ENCODE results near the gene IMPDH1. TPM values are rescaled to one million over a fixed set of nuclear protein-coding genes. Genes with fewer than 3 reads are reported as not detected.

Gene IMPDH1
- total and polyA plus RNA-seq, 4 donors: 28.5 to 64.5 (median 38.0) TPM

DNA sequence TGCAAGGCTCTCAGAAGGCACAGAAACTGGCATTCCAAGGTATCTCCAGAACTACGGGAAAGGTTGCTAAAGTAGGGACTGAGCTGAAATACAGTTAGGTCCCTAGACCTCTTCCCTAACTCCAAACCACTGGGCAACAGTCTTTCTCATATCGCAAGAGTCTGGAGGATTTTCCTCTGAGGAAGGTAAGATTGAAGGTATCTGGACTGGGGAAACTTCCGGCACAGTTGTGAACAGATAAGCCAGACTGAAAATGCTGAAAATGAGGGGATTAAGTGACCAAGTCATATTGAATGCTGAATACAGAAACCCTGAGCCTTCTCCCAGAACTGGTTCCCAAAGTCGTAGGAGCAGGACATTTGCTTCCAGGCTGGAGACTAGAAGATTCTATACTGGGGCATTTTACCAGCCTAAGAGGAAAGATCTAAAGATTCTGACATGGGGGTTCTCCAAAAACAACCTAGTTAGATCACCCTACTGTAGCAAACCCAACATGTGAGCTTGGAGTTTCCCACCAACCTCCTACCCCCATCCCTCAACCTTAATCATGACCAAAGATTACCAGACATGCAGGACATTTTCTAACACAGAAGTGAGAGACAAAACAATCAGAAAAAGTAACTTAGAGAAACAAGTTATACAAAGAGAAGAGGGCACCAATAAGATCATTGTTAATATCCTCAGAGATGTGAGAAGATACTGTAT, 45.5 kb downstream of the IMPDH1 start:
- H3K36me3 ChIP-seq (ENCODE audit: control insufficient read depth, insufficient read depth, low read length): peaks cover 3% of the 10 kb centered on the region
- H3K4me3 ChIP-seq (ENCODE audit: low read depth, low read length): no peak overlapping the region
- no peak overlapping the region for H3K27ac ChIP-seq (ENCODE audit: low read depth, low read length)
- WGBS (ENCODE audit: insufficient coverage): 76% methylated on average over 3 of the region's 4 CpGs
- peaks cover 28% of the 10 kb centered on the region for H3K4me1 ChIP-seq (ENCODE audit: control insufficient read depth, insufficient read depth, low read length)
- no peak for DNase-seq (ENCODE audit: low read depth in 4 of 6, low spot score in 6 of 6)
- H3K27me3 ChIP-seq (ENCODE audit: control insufficient read depth, insufficient read depth, low read length): peaks cover 44% of the 10 kb centered on the region
- H3K9me3 ChIP-seq (ENCODE audit: control insufficient read depth, insufficient read depth, low read length): no peaks in the 10 kb centered on the region

DNA sequence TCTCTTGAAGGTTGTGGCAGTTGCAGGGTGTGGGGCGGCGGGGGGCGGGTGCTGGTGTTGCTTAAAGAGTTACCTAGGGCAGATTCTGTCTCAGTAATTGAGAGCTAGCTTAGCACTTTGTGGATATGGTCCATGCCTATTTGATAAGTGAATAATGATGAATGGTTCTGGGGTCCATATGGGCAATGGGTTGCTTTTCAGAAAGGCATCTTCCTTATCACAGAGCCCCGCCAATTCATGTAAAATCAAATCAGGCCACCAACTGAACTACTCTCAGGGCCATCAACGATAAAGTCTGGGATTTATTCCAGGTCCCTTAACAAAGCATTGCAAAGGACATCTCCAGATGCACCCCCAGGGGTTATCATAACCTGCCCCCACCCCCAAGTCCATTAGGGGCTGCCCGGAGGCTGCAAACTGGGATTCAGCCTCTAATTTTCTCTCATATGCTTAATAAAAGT, 46.5 kb downstream of the IMPDH1 start:
- H3K36me3 ChIP-seq (ENCODE audit: control insufficient read depth, insufficient read depth, low read length): peaks cover 7% of the 10 kb centered on the region
- no peaks in the 10 kb centered on the region for H3K9me3 ChIP-seq (ENCODE audit: control insufficient read depth, insufficient read depth, low read length)
- H3K27ac ChIP-seq (ENCODE audit: low read depth, low read length): no peak overlapping the region
- H3K4me1 ChIP-seq (ENCODE audit: control insufficient read depth, insufficient read depth, low read length): peaks cover 32% of the 10 kb centered on the region
- 71% methylated on average over 2 of the region's 6 CpGs for WGBS (ENCODE audit: insufficient coverage)
- H3K27me3 ChIP-seq (ENCODE audit: control insufficient read depth, insufficient read depth, low read length): peaks cover 44% of the 10 kb centered on the region
- no peak overlapping the region for H3K4me3 ChIP-seq (ENCODE audit: low read depth, low read length)
- DNase-seq (ENCODE audit: low read depth in 4 of 6, low spot score in 6 of 6): no peak

DNA sequence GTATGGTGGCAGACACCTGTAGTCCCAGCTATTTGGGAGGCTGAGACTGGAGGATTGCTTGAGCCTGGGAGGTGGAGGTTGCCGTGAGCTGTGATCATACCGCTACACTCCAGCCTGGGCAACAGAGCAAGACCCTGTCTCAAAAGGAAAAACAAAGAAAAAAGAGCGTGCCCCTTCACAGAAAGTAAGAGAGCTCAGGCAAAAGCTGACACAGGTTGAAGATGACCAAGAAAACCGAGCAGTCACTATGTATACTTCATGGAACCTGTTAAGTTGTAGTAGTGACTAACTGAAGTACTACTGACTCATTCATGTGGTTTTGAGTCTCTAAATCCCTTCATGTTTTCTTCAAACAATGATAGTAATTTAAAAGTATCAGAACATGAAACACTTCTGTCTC, 47.1 kb downstream of the IMPDH1 start:
- 79% methylated on average over 3 of the region's 4 CpGs for WGBS (ENCODE audit: insufficient coverage)
- peaks cover 7% of the 10 kb centered on the region for H3K36me3 ChIP-seq (ENCODE audit: control insufficient read depth, insufficient read depth, low read length)
- H3K27me3 ChIP-seq (ENCODE audit: control insufficient read depth, insufficient read depth, low read length): peaks cover 44% of the 10 kb centered on the region
- no peak overlapping the region for H3K4me3 ChIP-seq (ENCODE audit: low read depth, low read length)
- H3K27ac ChIP-seq (ENCODE audit: low read depth, low read length): no peak overlapping the region
- H3K4me1 ChIP-seq (ENCODE audit: control insufficient read depth, insufficient read depth, low read length): peaks cover 33% of the 10 kb centered on the region
- no peak for DNase-seq (ENCODE audit: low read depth in 4 of 6, low spot score in 6 of 6)
- no peaks in the 10 kb centered on the region for H3K9me3 ChIP-seq (ENCODE audit: control insufficient read depth, insufficient read depth, low read length)

DNA sequence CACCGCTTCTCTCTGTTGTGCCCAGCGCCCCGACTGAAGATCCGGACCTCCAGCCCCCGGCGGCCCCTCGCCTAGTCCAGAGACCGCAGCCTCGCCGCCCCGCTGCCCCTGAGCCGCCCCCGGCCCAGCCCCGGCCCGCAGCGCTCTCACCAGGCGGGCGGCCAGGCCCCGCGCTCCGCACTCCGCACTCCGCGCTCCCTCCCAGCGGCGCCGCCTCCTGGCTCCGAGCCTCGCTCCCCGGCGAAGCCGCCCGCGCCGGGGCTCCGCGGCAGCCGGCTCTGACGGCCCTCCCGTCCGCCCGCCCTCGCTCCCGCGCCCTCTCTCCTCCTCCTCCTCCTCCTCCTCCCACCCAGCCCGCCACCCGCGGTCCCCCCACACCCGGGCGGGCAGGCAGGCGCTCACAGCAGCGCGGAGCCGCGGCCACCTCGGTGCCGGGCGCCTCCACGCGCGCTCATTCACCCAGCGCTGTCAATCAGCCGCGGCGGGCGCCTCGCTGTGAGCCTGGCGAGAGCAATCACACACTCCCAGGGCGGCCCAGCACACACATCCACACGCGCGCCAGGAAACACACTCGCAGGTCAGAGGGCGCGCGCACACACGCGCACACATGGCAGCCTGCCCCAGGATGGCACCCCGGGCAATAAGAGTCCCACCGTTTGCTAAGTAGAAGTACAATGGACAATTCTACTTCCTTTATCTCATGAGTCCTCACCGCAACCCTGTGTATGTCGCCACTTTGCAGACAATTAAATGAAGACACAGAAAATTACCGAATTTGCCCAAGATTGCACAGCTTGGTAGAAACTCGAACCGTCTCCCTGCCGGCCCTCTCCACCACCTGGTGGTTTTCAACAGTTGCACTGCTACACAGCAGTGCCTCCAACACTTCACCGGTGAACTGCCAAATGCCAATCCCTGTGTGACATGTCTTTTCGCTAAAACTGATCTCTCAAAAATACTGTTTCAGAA, 48.1 kb downstream of the IMPDH1 start, which contains the start of gene PRRT4:
Gene PRRT4 (minus strand): TSS at position 280 of the 969 bp plus-strand sequence.
- peak within 1 kb of the TSS; percentile 37 for H3K4me3 ChIP-seq (ENCODE audit: low read depth, low read length)
- H3K4me1 ChIP-seq (ENCODE audit: control insufficient read depth, insufficient read depth, low read length): peaks cover 39% of the 10 kb centered on the region
- WGBS (ENCODE audit: insufficient coverage): under 1% methylated on average over 87 of the region's 88 CpGs
- H3K36me3 ChIP-seq (ENCODE audit: control insufficient read depth, insufficient read depth, low read length): peaks cover 15% of the 10 kb centered on the region
- H3K27ac ChIP-seq (ENCODE audit: low read depth, low read length): no peak within 1 kb of the TSS
- DNase-seq (ENCODE audit: low read depth in 4 of 6, low spot score in 6 of 6): peak in 2 of 6 donors; percentile 80 to 84
- peaks cover 41% of the 10 kb centered on the region for H3K27me3 ChIP-seq (ENCODE audit: control insufficient read depth, insufficient read depth, low read length)
- no peaks in the 10 kb centered on the region for H3K9me3 ChIP-seq (ENCODE audit: control insufficient read depth, insufficient read depth, low read length)

DNA sequence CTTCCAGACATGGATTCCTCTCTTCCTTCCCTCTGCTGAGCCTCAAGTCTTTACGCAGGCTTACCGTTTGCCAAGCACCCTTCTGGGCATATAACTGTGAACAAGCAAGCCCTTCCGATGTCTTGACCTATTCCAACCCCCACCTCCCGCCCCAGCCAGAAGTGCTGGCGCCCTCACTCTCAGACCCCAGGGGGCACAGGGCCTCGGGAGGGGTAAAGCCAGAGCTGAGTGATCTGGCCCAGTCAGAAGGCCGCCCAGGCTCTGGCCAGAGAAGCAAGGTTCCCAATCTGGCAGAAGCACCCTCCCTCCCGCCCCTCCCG, 49.5 kb downstream of the IMPDH1 start:
- peak in 2 of 6 donors; percentile 27 to 28 for DNase-seq (ENCODE audit: low read depth in 4 of 6, low spot score in 6 of 6)

DNA sequence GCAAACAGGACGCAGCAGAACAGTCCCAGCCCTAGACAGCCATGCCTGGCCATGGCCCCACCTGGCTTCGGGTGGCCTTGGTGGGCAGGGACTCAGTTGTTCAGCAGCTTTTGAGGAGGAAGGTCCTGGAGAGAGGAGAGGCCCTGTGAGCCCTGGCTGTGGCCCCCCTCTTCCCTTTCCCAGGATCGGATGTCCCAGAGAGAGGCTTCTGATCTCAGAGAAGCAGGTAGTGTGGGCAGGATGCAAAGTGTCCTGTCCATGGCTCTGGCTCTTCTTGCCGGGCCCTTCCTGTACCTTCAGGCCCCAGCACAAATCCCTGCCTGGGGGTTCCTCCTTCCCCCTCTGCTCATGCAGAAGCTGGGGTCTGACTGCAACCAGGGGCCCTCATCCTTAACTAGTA, 49.8 kb downstream of the IMPDH1 start:
- no peak overlapping the region for H3K27ac ChIP-seq (ENCODE audit: low read depth, low read length)
- H3K4me3 ChIP-seq (ENCODE audit: low read depth, low read length): no peak overlapping the region
- peaks cover 30% of the 10 kb centered on the region for H3K27me3 ChIP-seq (ENCODE audit: control insufficient read depth, insufficient read depth, low read length)
- peaks cover 15% of the 10 kb centered on the region for H3K36me3 ChIP-seq (ENCODE audit: control insufficient read depth, insufficient read depth, low read length)
- no peak for DNase-seq (ENCODE audit: low read depth in 4 of 6, low spot score in 6 of 6)
- 89% methylated on average over 3 of the region's 4 CpGs for WGBS (ENCODE audit: insufficient coverage)
- no peaks in the 10 kb centered on the region for H3K9me3 ChIP-seq (ENCODE audit: control insufficient read depth, insufficient read depth, low read length)
- H3K4me1 ChIP-seq (ENCODE audit: control insufficient read depth, insufficient read depth, low read length): peaks cover 39% of the 10 kb centered on the region

More for the DNA sequence above, 49.5 kb downstream of the IMPDH1 start:
- no peak overlapping the region for H3K27ac ChIP-seq (ENCODE audit: low read depth, low read length)
- 21% methylated on average over 6 of the region's 9 CpGs for WGBS (ENCODE audit: insufficient coverage)
- H3K4me3 ChIP-seq (ENCODE audit: low read depth, low read length): peak overlapping the region; percentile 22
- no peaks in the 10 kb centered on the region for H3K9me3 ChIP-seq (ENCODE audit: control insufficient read depth, insufficient read depth, low read length)
- peaks cover 33% of the 10 kb centered on the region for H3K27me3 ChIP-seq (ENCODE audit: control insufficient read depth, insufficient read depth, low read length)
- peaks cover 15% of the 10 kb centered on the region for H3K36me3 ChIP-seq (ENCODE audit: control insufficient read depth, insufficient read depth, low read length)
- peaks cover 39% of the 10 kb centered on the region for H3K4me1 ChIP-seq (ENCODE audit: control insufficient read depth, insufficient read depth, low read length)

DNA sequence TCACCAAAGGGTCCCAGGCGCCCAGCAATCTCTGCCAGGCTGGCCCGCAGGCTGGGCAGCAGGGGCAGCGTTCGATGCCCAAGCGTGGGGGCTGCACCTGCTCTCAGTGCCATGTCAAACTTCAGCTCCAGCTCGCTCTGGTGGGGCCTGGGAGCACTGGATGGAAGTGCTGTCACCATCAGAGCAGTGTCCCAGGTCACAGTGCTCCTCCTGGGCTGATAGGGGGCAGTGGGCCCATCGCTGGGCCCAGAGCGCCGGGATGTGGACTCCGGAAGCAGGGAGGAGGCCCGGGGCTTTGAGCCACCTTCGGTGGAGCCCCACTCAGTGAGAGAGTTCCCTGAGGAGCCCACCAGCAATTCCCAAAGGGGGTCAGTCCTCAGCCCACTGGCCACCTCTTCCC, 50.4 kb downstream of the IMPDH1 start:
- Histone ChIP-seq H3K36me3 (ENCODE audit: control insufficient read depth, insufficient read depth, low read length) (peaks cover 15% of the 10 kb centered on the region), H3K27me3 (ENCODE audit: control insufficient read depth, insufficient read depth, low read length) (peaks cover 27% of the 10 kb centered on the region), H3K27ac (ENCODE audit: low read depth, low read length) (no peak overlapping the region), H3K4me1 (ENCODE audit: control insufficient read depth, insufficient read depth, low read length) (peaks cover 39% of the 10 kb centered on the region), H3K4me3 (ENCODE audit: low read depth, low read length) (no peak overlapping the region), H3K9me3 (ENCODE audit: control insufficient read depth, insufficient read depth, low read length) (no peaks in the 10 kb centered on the region)
- no peak for DNase-seq (ENCODE audit: low read depth in 4 of 6, low spot score in 6 of 6)
- 94% methylated on average over 12 of the region's 12 CpGs for WGBS (ENCODE audit: insufficient coverage)

DNA sequence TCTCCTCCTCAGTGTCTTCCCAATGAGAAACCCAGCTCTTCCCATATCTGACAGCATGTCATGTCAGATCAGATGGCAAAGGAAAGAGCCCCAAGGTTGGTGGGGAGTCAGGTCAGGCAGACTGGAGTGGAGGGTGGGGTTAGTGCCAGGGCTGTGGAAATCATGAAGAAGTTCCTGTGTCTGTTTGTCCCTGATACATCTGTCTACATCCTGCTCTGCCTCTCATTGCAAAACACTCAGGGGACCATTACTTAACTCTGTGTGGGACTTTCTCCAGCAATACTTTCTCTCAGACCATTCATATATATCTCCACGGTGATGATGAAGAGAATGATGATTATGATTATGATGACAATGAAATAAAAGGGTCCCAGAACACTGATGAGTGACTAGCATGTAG, 51.5 kb downstream of the IMPDH1 start:
- no CpG with 5 or more reads among the region's 1 CpG for WGBS (ENCODE audit: insufficient coverage)
- peaks cover 18% of the 10 kb centered on the region for H3K36me3 ChIP-seq (ENCODE audit: control insufficient read depth, insufficient read depth, low read length)
- H3K4me3 ChIP-seq (ENCODE audit: low read depth, low read length): no peak overlapping the region
- H3K27me3 ChIP-seq (ENCODE audit: control insufficient read depth, insufficient read depth, low read length): peaks cover 23% of the 10 kb centered on the region
- H3K27ac ChIP-seq (ENCODE audit: low read depth, low read length): no peak overlapping the region
- no peak for DNase-seq (ENCODE audit: low read depth in 4 of 6, low spot score in 6 of 6)
- H3K9me3 ChIP-seq (ENCODE audit: control insufficient read depth, insufficient read depth, low read length): no peaks in the 10 kb centered on the region
- H3K4me1 ChIP-seq (ENCODE audit: control insufficient read depth, insufficient read depth, low read length): peaks cover 39% of the 10 kb centered on the region

DNA sequence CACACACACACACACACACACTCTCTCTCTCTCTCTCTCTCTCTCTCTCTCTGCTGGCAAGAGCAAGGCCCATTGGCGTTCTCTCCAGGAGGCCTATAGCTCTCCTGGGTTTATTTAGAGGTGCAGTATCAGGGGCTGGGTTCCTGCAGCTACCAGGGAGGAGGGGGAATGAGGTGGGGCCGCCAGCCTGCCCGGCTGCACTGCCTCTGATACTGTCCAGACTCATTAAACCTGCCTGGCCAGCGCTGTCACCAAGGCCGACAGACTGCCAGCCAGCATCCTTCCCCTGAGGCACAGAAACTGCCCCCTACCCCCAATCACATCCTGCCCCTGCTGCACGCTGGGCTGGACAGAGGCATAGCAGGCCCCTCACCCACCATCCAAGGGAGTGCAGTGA, 52.6 kb downstream of the IMPDH1 start:
- H3K36me3 ChIP-seq (ENCODE audit: control insufficient read depth, insufficient read depth, low read length): peaks cover 21% of the 10 kb centered on the region
- H3K27ac ChIP-seq (ENCODE audit: low read depth, low read length): no peak overlapping the region
- no peak overlapping the region for H3K4me3 ChIP-seq (ENCODE audit: low read depth, low read length)
- no peaks in the 10 kb centered on the region for H3K9me3 ChIP-seq (ENCODE audit: control insufficient read depth, insufficient read depth, low read length)
- DNase-seq (ENCODE audit: low read depth in 4 of 6, low spot score in 6 of 6): no peak
- H3K4me1 ChIP-seq (ENCODE audit: control insufficient read depth, insufficient read depth, low read length): peaks cover 40% of the 10 kb centered on the region
- WGBS (ENCODE audit: insufficient coverage): 41% methylated on average over 3 of the region's 6 CpGs
- H3K27me3 ChIP-seq (ENCODE audit: control insufficient read depth, insufficient read depth, low read length): peaks cover 25% of the 10 kb centered on the region

Data from spinal cord (tissue), 10 donors.